Endothelial cell of umbilical vein (primary cell): ENCODE measurements around the gene C1orf105.

Experiments
- CTCF ChIP-seq, 2 donors: IDR thresholded peaks; 1 replicate in 1 of 2; 2 replicates in 1 of 2; pipeline ENCODE4 v1.5.1; 2011; ENCODE audit warnings: low read length in 2 of 2, mild to moderate bottlenecking in 2 of 2, moderate library complexity in 2 of 2, control low read depth in 1 of 2, inconsistent platforms in 1 of 2, low read depth in 1 of 2; ENCODE audit not compliant: insufficient read depth in 1 of 2; ENCODE audit errors: extremely low read depth in 1 of 2
- EZH2 ChIP-seq: IDR thresholded peaks from 2 replicates; pipeline ENCODE4 v1.6.1; 2012; ENCODE audit warnings: borderline replicate concordance, low read depth, mild to moderate bottlenecking, moderate library complexity, low read length, inconsistent platforms; ENCODE audit not compliant: severe bottlenecking
- JUN ChIP-seq: IDR thresholded peaks from 2 replicates; pipeline ENCODE4 v1.6.1; 2011; ENCODE audit warnings: borderline replicate concordance, low read depth; ENCODE audit not compliant: insufficient read length, insufficient read depth
- MYC ChIP-seq: IDR thresholded peaks from one replicate; pipeline ENCODE4 v1.6.1; 2011; ENCODE audit warnings: mild to moderate bottlenecking, low read depth, low read length
- POLR2A ChIP-seq: IDR thresholded peaks from 2 replicates; pipeline ENCODE4 v1.6.1; 2012; ENCODE audit warnings: low read depth, mild to moderate bottlenecking, control low read depth, low read length
- POLR2AphosphoS5 ChIP-seq: IDR thresholded peaks from 2 replicates; pipeline ENCODE4 v1.6.1; 2012; ENCODE audit warnings: low read depth, mild to moderate bottlenecking, control low read depth, low read length, moderate library complexity; ENCODE audit not compliant: insufficient read depth

GRCh38 chr1:172480431-172480830, 59.9 kb downstream of the C1orf105 start:
- no peak for TF ChIP-seq CTCF (IDR thresholded peaks at IDR 0.05; ENCODE audit: extremely low read depth in 1 of 2, insufficient read depth in 1 of 2, low read depth in 1 of 2, low read length in 2 of 2)
- no peak for TF ChIP-seq MYC
- no peak for TF ChIP-seq POLR2A
- TF ChIP-seq JUN: no peak
- TF ChIP-seq EZH2: no peak
- TF ChIP-seq POLR2AphosphoS5: no peak
